NCI-H748 treated with DMSO at 0.1 percent for 48 hours (cell line): ENCODE measurements around the gene SPARCL1.
"Not testable (repeated sequence)": the region's sequence is repeated elsewhere in the genome, so short reads cannot be mapped to it uniquely, and the experiment has no call there.

Source experiments
- DNase-seq: peaks from one replicate; lab custom pipeline; 2025; lab: John Stamatoyannopoulos, UW

SPARCL1 gene

GRCh38 chr4:87529187-87529586 is at the start of gene SPARCL1:
TSS of gene SPARCL1 (minus strand) at chr4:87529376. CDS start at chr4:87499574, 29,802 bp downstream.
- DNase-seq = no peak

GRCh38 chr4:87575983-87576382 is 46.8 kb upstream of the SPARCL1 start:
- no peak for DNase-seq

- DNase-seq = no peak
These were observed 46.2 kb upstream of the SPARCL1 start for GRCh38 chr4:87575408-87575807.

- DNase-seq = no peak
These were observed 45.8 kb upstream of the SPARCL1 start for GRCh38 chr4:87574996-87575395.

GRCh38 chr4:87574376-87574775 is 45.2 kb upstream of the SPARCL1 start:
- not testable (repeated sequence) for DNase-seq

GRCh38 chr4:87570290-87570805 is 41.2 kb upstream of the SPARCL1 start:
- no peak for DNase-seq

GRCh38 chr4:87567191-87567590 is 38.0 kb upstream of the SPARCL1 start:
- no peak for DNase-seq

GRCh38 chr4:87566276-87566675 is 37.1 kb upstream of the SPARCL1 start:
- DNase-seq = peak; percentile 1

- DNase-seq = no peak
These were observed 36.6 kb upstream of the SPARCL1 start for GRCh38 chr4:87565746-87566145.

GRCh38 chr4:87560802-87561201 is 31.6 kb upstream of the SPARCL1 start:
- no peak for DNase-seq

- peak; percentile 75 for DNase-seq
These were observed 30.1 kb upstream of the SPARCL1 start for GRCh38 chr4:87559090-87559837.

GRCh38 chr4:87557348-87557747 is 28.2 kb upstream of the SPARCL1 start:
- DNase-seq = no peak

GRCh38 chr4:87555773-87556619 is 26.8 kb upstream of the SPARCL1 start:
- no peak for DNase-seq

GRCh38 chr4:87553182-87553581 is 24.0 kb upstream of the SPARCL1 start:
- no peak for DNase-seq

GRCh38 chr4:87551361-87551760 is 22.2 kb upstream of the SPARCL1 start:
- DNase-seq = no peak

- DNase-seq = no peak
These were observed 18.0 kb upstream of the SPARCL1 start for GRCh38 chr4:87547016-87547708.

- no peak for DNase-seq
These were observed 15.9 kb upstream of the SPARCL1 start for GRCh38 chr4:87545052-87545451.

GRCh38 chr4:87543835-87544461 is 14.8 kb upstream of the SPARCL1 start:
- DNase-seq = no peak

- no peak for DNase-seq
These were observed 13.6 kb upstream of the SPARCL1 start for GRCh38 chr4:87542734-87543312.

- DNase-seq = no peak
These were observed 13.0 kb upstream of the SPARCL1 start for GRCh38 chr4:87541956-87542709.

- no peak for DNase-seq
These were observed 12.3 kb upstream of the SPARCL1 start for GRCh38 chr4:87541521-87541920.
